Neuronal stem cell (in vitro differentiated cells): Measurements from ENCODE around the gene TANGO6.

ENCODE experiments used
- DNase-seq: peaks from one replicate; pipeline ENCODE4 v3.0.0-alpha.2; 2013; ENCODE audit warnings: low spot score
- H2AFZ ChIP-seq: one replicate; pipeline ENCODE4 v1.6.1; 2013; ENCODE audit warnings: mild to moderate bottlenecking, low read length, inconsistent platforms
- H2AK5ac ChIP-seq: 2 replicates; pipeline ENCODE4 v1.6.1; 2013; ENCODE audit warnings: low read depth, mild to moderate bottlenecking, inconsistent platforms, low read length, moderate library complexity, mixed read lengths
- H2BK120ac ChIP-seq: 2 replicates; pipeline ENCODE4 v1.6.1; 2013; ENCODE audit warnings: low read depth, mild to moderate bottlenecking, inconsistent platforms, low read length, moderate library complexity, mixed read lengths
- H2BK12ac ChIP-seq: one replicate; pipeline ENCODE4 v1.6.1; 2013; ENCODE audit warnings: low read length, inconsistent platforms
- H2BK15ac ChIP-seq: 2 replicates; pipeline ENCODE4 v1.6.1; 2013; ENCODE audit warnings: mild to moderate bottlenecking, low read length, inconsistent platforms, mixed read lengths
- H2BK5ac ChIP-seq: one replicate; pipeline ENCODE4 v1.6.1; 2013; ENCODE audit warnings: inconsistent platforms, mild to moderate bottlenecking, low read length, moderate library complexity
- H3K14ac ChIP-seq: one replicate; pipeline ENCODE4 v1.6.1; 2013; ENCODE audit warnings: low read length, inconsistent platforms
- H3K18ac ChIP-seq: 2 replicates; pipeline ENCODE4 v1.6.1; 2013; ENCODE audit warnings: low read length, inconsistent platforms
- H3K23ac ChIP-seq: 2 replicates; pipeline ENCODE4 v1.6.1; 2013; ENCODE audit warnings: low read depth, mild to moderate bottlenecking, mixed read lengths, low read length, inconsistent platforms; ENCODE audit not compliant: poor library complexity
- H3K27ac ChIP-seq: replicated peaks from 3 replicates; pipeline ENCODE4 v1.5.1; 2013; ENCODE audit warnings: low read length, inconsistent platforms
- H3K27me3 ChIP-seq, 3 experiments: 2 replicates each; pipeline ENCODE4 v1.6.1; 2013; ENCODE audit warnings: low read length in 3 of 3, mild to moderate bottlenecking in 2 of 3, inconsistent platforms in 1 of 3, low read depth in 1 of 3, mixed read lengths in 1 of 3, moderate library complexity in 1 of 3; ENCODE audit not compliant: control insufficient read depth in 3 of 3, insufficient read depth in 3 of 3
- H3K36me3 ChIP-seq, 2 donors: replicated peaks in 1 of 2; 2 replicates each; pipeline ENCODE4 v1.6.1; 2013; ENCODE audit warnings: low read length in 2 of 2; ENCODE audit not compliant: control insufficient read depth in 2 of 2, insufficient read depth in 2 of 2
- H3K4ac ChIP-seq: 2 replicates; pipeline ENCODE4 v1.6.1; 2013; ENCODE audit warnings: inconsistent platforms, mild to moderate bottlenecking, low read length, moderate library complexity
- H3K4me1 ChIP-seq, 2 donors: 1 replicate in 1 of 2; 2 replicates in 1 of 2; pipeline ENCODE4 v1.6.1; 2013; ENCODE audit warnings: low read length in 2 of 2, low read depth in 1 of 2; ENCODE audit not compliant: control insufficient read depth in 2 of 2, insufficient read depth in 1 of 2
- H3K4me2 ChIP-seq: one replicate; pipeline ENCODE4 v1.6.1; 2013; ENCODE audit warnings: mild to moderate bottlenecking, low read length, inconsistent platforms; ENCODE audit not compliant: insufficient read depth, poor library complexity, severe bottlenecking
- H3K4me3 ChIP-seq, 2 donors: 2 replicates each; pipeline ENCODE4 v1.5.1; 2013; ENCODE audit warnings: low read length in 2 of 2, mild to moderate bottlenecking in 2 of 2, inconsistent platforms in 1 of 2, moderate library complexity in 1 of 2
- H3K79me1 ChIP-seq: one replicate; pipeline ENCODE4 v1.6.1; 2013; ENCODE audit warnings: low read depth, mild to moderate bottlenecking, inconsistent platforms, low read length, moderate library complexity
- H3K9ac ChIP-seq: one replicate; pipeline ENCODE4 v1.6.1; 2013; ENCODE audit warnings: mild to moderate bottlenecking, low read depth, low read length, inconsistent platforms; ENCODE audit not compliant: poor library complexity
- H3K9me3 ChIP-seq, 2 donors: replicated peaks in 1 of 2; 2 replicates each; pipeline versions ENCODE3 to v1.6.1; 2013; ENCODE audit warnings: low read length in 2 of 2, mild to moderate bottlenecking in 2 of 2, inconsistent platforms in 1 of 2, low read depth in 1 of 2, mixed read lengths in 1 of 2, moderate library complexity in 1 of 2; ENCODE audit not compliant: control insufficient read depth in 2 of 2, insufficient read depth in 1 of 2
- H4K8ac ChIP-seq: one replicate; pipeline ENCODE4 v1.6.1; 2013; ENCODE audit warnings: low read depth, mild to moderate bottlenecking, inconsistent platforms, low read length, moderate library complexity
- H4K91ac ChIP-seq: one replicate; pipeline ENCODE4 v1.6.1; 2013; ENCODE audit warnings: low read length, low read depth, mild to moderate bottlenecking, inconsistent platforms; ENCODE audit not compliant: poor library complexity
- WGBS, 2 donors: extraction: QIAGEN DNeasy Blood & Tissue Kit; methylation state at CpG; one replicate each; pipeline ENCODE4 v1.1.7; 2013; ENCODE audit warnings: missing lambda C conversion rate in 2 of 2, mixed read lengths in 1 of 2; ENCODE audit not compliant: insufficient read length in 2 of 2, insufficient replicate concordance in 1 of 2; ENCODE audit errors: extremely low coverage in 2 of 2; 5-methylcytosine and 5-hydroxymethylcytosine counted together

The TANGO6 gene

GRCh38 chr16:68999114-68999513 lies 155.8 kb downstream of the TANGO6 start:
- Histone ChIP-seq H3K4me3 (no peak overlapping the region), H3K27ac (no peak overlapping the region), H2AK5ac (no peak overlapping the region), H3K9ac (no peak overlapping the region), H3K18ac (no peak overlapping the region), H2BK120ac (no peak overlapping the region), H3K27me3 (no peaks in the 10 kb centered on the region), H4K91ac (no peak overlapping the region), H3K14ac (peak overlapping the region; percentile 2), H4K8ac (no peak overlapping the region), H2BK15ac (no peak overlapping the region), H3K4ac (no peak overlapping the region), H2AFZ (no peak overlapping the region), H3K4me2 (no peak overlapping the region), H3K36me3 (no peaks in the 10 kb centered on the region), H3K79me1 (no peaks in the 10 kb centered on the region), H2BK12ac (no peak overlapping the region), H3K4me1 (no peaks in the 10 kb centered on the region), H3K23ac (no peak overlapping the region), H3K9me3 (peaks cover 4 to 17% of the 10 kb centered on the region in 2 donors), H2BK5ac (no peak overlapping the region)
- DNase-seq = no peak
- no CpG with 5 or more reads among the region's 1 CpG for whole genome bisulfite sequencing, 2 donors

- Histone ChIP-seq H3K27me3 (no peaks in the 10 kb centered on the region), H2AK5ac (no peak overlapping the region), H2BK120ac (no peak overlapping the region), H3K79me1 (no peaks in the 10 kb centered on the region), H3K4me1 (no peaks in the 10 kb centered on the region), H3K9ac (no peak overlapping the region), H3K18ac (no peak overlapping the region), H3K9me3 (peaks cover 9 to 27% of the 10 kb centered on the region in 2 donors), H2BK12ac (no peak overlapping the region), H3K4ac (no peak overlapping the region), H4K91ac (no peak overlapping the region), H3K14ac (no peak overlapping the region), H2BK5ac (no peak overlapping the region), H4K8ac (no peak overlapping the region), H3K27ac (no peak overlapping the region), H3K36me3 (no peaks in the 10 kb centered on the region), H3K4me2 (no peak overlapping the region), H2BK15ac (no peak overlapping the region), H3K23ac (no peak overlapping the region), H3K4me3 (no peak overlapping the region), H2AFZ (no peak overlapping the region)
- no CpG with 5 or more reads among the region's 1 CpG for WGBS, 2 donors
- DNase-seq = no peak
Observed at GRCh38 chr16:69003500-69003899, 160.2 kb downstream of the TANGO6 start.

GRCh38 chr16:69005641-69006355 lies 162.5 kb downstream of the TANGO6 start:
- Histone ChIP-seq H2BK120ac (no peak overlapping the region), H3K27ac (no peak overlapping the region), H3K27me3 (no peaks in the 10 kb centered on the region), H3K23ac (no peak overlapping the region), H3K18ac (no peak overlapping the region), H3K9ac (no peak overlapping the region), H3K79me1 (no peaks in the 10 kb centered on the region), H2BK5ac (no peak overlapping the region), H3K4me2 (no peak overlapping the region), H3K4ac (no peak overlapping the region), H2AK5ac (no peak overlapping the region), H2BK12ac (no peak overlapping the region), H2AFZ (no peak overlapping the region), H3K4me1 (no peaks in the 10 kb centered on the region), H3K9me3 (peaks cover 9 to 27% of the 10 kb centered on the region in 2 donors), H4K91ac (no peak overlapping the region), H2BK15ac (no peak overlapping the region), H3K4me3 (no peak overlapping the region), H3K36me3 (no peaks in the 10 kb centered on the region), H3K14ac (no peak overlapping the region), H4K8ac (no peak overlapping the region)
- WGBS, 2 donors = no CpG with 5 or more reads among the region's 5 CpGs
- DNase-seq = no peak

GRCh38 chr16:69012906-69013305 lies 169.6 kb downstream of the TANGO6 start:
- peaks cover 0 to 2% of the 10 kb centered on the region in 2 donors for H3K4me1 ChIP-seq
- H3K9me3 ChIP-seq = peaks cover 0 to 5% of the 10 kb centered on the region in 2 donors
- no peak overlapping the region for H3K4me2 ChIP-seq

More at GRCh38 chr16:69012906-69013305, 169.6 kb downstream of the TANGO6 start:
- H3K4me3 ChIP-seq = no peak overlapping the region
- no peak overlapping the region for H2AK5ac ChIP-seq
- H2AFZ ChIP-seq = no peak overlapping the region
- H2BK5ac ChIP-seq = no peak overlapping the region
- H2BK12ac ChIP-seq = no peak overlapping the region
- H4K91ac ChIP-seq = no peak overlapping the region
- H3K18ac ChIP-seq = no peak overlapping the region
- no peaks in the 10 kb centered on the region for H3K36me3 ChIP-seq
- H3K4ac ChIP-seq = no peak overlapping the region
- H4K8ac ChIP-seq = no peak overlapping the region
- no peak overlapping the region for H3K23ac ChIP-seq
- H3K27me3 ChIP-seq = no peaks in the 10 kb centered on the region
- no peak overlapping the region for H3K9ac ChIP-seq
- no peak overlapping the region for H2BK120ac ChIP-seq
- no peak overlapping the region for H3K27ac ChIP-seq
- no peak overlapping the region for H3K14ac ChIP-seq
- H2BK15ac ChIP-seq = no peak overlapping the region
- no peaks in the 10 kb centered on the region for H3K79me1 ChIP-seq
- DNase-seq = no peak
